Nephron (organoid): ENCODE measurements around the gene IL1RAPL1.

Experiments
- H3K27ac Mint-ChIP-seq, 3 experiments: 2 replicates each; pipeline ENCODE4 v1.8.0; 2020; ENCODE audit warnings: mixed read lengths in 3 of 3, mild to moderate bottlenecking in 2 of 3, moderate library complexity in 1 of 3
- H3K27me3 Mint-ChIP-seq: 2 replicates; pipeline ENCODE4 v1.8.0; 2021; ENCODE audit warnings: low read depth, mild to moderate bottlenecking, moderate library complexity, mixed read lengths
- H3K36me3 Mint-ChIP-seq: 2 replicates; pipeline ENCODE4 v1.8.0; 2020; ENCODE audit warnings: low read depth, mixed read lengths
- H3K4me1 Mint-ChIP-seq: 2 replicates; pipeline ENCODE4 v1.8.0; 2020; ENCODE audit warnings: mixed read lengths
- H3K4me3 Mint-ChIP-seq, 3 experiments: 2 replicates each; pipeline ENCODE4 v1.8.0; 2020; ENCODE audit warnings: mild to moderate bottlenecking in 3 of 3, mixed read lengths in 3 of 3, moderate library complexity in 2 of 3
- H3K9me3 Mint-ChIP-seq: 2 replicates; pipeline ENCODE4 v1.8.0; 2020; ENCODE audit warnings: mixed read lengths
- CTCF ChIP-seq, 3 experiments: fragments of 200-600 bp; sonication (generic); IDR thresholded peaks; one replicate each; pipeline ENCODE4 v1.5.0; 2021; ENCODE audit warnings: antibody characterized with exemption in 3 of 3; ENCODE audit not compliant: unreplicated experiment in 3 of 3

Gene IL1RAPL1

GRCh38 chrX:29590921-29591320, 1003.7 kb downstream of the IL1RAPL1 start:
- Mint-ChIP-seq H3K9me3 (peaks cover 8% of the 10 kb centered on the region), H3K4me3 (no peak overlapping the region), H3K4me1 (no peaks in the 10 kb centered on the region), H3K27me3 (no peaks in the 10 kb centered on the region), H3K27ac (peak overlapping the region in 2 of 3 experiments; percentile 10 to 42), H3K36me3 (no peaks in the 10 kb centered on the region)
- no peak for TF ChIP-seq CTCF (IDR thresholded peaks at IDR 0.05; ENCODE audit: unreplicated experiment in 3 of 3)

- no peak overlapping the region for H3K4me3 Mint-ChIP-seq
- H3K9me3 Mint-ChIP-seq = peaks cover 6% of the 10 kb centered on the region
- H3K36me3 Mint-ChIP-seq = no peaks in the 10 kb centered on the region
- H3K4me1 Mint-ChIP-seq = no peaks in the 10 kb centered on the region
- TF ChIP-seq CTCF (IDR thresholded peaks at IDR 0.05; ENCODE audit: unreplicated experiment in 3 of 3) = no peak
- no peak overlapping the region for H3K27ac Mint-ChIP-seq
- no peaks in the 10 kb centered on the region for H3K27me3 Mint-ChIP-seq
Observed at GRCh38 chrX:29604381-29604780, 1017.1 kb downstream of the IL1RAPL1 start.

- no peak for TF ChIP-seq CTCF (IDR thresholded peaks at IDR 0.05; ENCODE audit: unreplicated experiment in 3 of 3)
- Mint-ChIP-seq H3K27me3 (no peaks in the 10 kb centered on the region), H3K4me3 (no peak overlapping the region), H3K4me1 (peaks cover 9% of the 10 kb centered on the region), H3K27ac (peak overlapping the region; percentile 18 to 48 (median 39)), H3K9me3 (no peaks in the 10 kb centered on the region), H3K36me3 (no peaks in the 10 kb centered on the region)
Observed at GRCh38 chrX:29617276-29617675, 1030.0 kb downstream of the IL1RAPL1 start.

- TF ChIP-seq CTCF (IDR thresholded peaks at IDR 0.05; ENCODE audit: unreplicated experiment in 3 of 3) = peak in 1 of 3 experiments; percentile 37
Observed at GRCh38 chrX:29617725-29618124, 1030.5 kb downstream of the IL1RAPL1 start.

GRCh38 chrX:29627833-29628232, 1040.6 kb downstream of the IL1RAPL1 start:
- Mint-ChIP-seq H3K36me3 (no peaks in the 10 kb centered on the region), H3K27ac (no peak overlapping the region), H3K27me3 (no peaks in the 10 kb centered on the region), H3K4me1 (no peaks in the 10 kb centered on the region), H3K9me3 (no peaks in the 10 kb centered on the region), H3K4me3 (no peak overlapping the region)
- no peak for TF ChIP-seq CTCF (IDR thresholded peaks at IDR 0.05; ENCODE audit: unreplicated experiment in 3 of 3)

More at GRCh38 chrX:29617725-29618124, 1030.5 kb downstream of the IL1RAPL1 start:
- H3K4me3 Mint-ChIP-seq = no peak overlapping the region
- H3K27me3 Mint-ChIP-seq = no peaks in the 10 kb centered on the region
- H3K27ac Mint-ChIP-seq = peak overlapping the region; percentile 18 to 48 (median 39)
- H3K36me3 Mint-ChIP-seq = no peaks in the 10 kb centered on the region
- peaks cover 9% of the 10 kb centered on the region for H3K4me1 Mint-ChIP-seq
- H3K9me3 Mint-ChIP-seq = no peaks in the 10 kb centered on the region

GRCh38 chrX:29634516-29634915, 1047.3 kb downstream of the IL1RAPL1 start:
- H3K27ac Mint-ChIP-seq = no peak overlapping the region
- H3K36me3 Mint-ChIP-seq = no peaks in the 10 kb centered on the region
- no peak overlapping the region for H3K4me3 Mint-ChIP-seq
- H3K27me3 Mint-ChIP-seq = no peaks in the 10 kb centered on the region
- no peaks in the 10 kb centered on the region for H3K9me3 Mint-ChIP-seq
- TF ChIP-seq CTCF (IDR thresholded peaks at IDR 0.05; ENCODE audit: unreplicated experiment in 3 of 3) = no peak
- H3K4me1 Mint-ChIP-seq = no peaks in the 10 kb centered on the region
